ENCODE results near the gene PSMD5.
"Not testable (repeated sequence)": the region's sequence is repeated elsewhere in the genome, so short reads cannot be mapped to it uniquely, and the experiment has no call there.

The PSMD5 gene

DNA sequence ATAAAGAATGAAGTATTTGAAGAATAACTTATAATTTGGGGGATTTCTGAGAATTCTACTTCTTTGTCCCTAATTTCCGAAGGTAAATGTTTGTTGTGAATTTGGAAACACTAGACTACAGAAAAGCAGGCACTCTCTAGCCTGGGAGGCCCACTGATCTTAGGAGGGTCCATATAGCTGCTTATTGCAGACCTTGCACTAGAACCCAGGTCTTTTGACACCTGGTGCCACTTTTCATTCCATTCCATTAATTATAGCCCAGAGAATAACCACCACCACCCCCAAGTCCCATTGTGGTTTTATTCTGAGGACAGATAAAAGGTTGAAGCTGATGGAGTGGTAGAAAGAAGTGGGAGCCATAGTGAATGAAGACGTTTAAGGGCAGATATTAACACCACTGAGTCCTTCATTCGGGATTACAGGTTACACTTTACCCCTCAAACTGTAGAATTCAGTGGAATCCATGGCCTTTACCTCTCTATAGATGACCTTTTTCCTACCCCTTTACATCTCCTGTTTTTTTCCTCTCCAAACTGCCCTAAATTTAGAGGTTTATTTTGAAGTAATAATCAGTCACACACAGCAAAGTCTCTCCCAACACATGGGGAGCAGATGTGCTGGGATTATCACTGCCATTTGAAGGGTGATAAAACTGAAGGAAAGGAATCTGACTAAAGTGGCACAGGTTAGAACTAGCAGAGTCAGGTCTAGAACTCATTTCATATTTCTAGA, 12.0 kb upstream of the PSMD5 start:
- no peak for DNase-seq

DNA sequence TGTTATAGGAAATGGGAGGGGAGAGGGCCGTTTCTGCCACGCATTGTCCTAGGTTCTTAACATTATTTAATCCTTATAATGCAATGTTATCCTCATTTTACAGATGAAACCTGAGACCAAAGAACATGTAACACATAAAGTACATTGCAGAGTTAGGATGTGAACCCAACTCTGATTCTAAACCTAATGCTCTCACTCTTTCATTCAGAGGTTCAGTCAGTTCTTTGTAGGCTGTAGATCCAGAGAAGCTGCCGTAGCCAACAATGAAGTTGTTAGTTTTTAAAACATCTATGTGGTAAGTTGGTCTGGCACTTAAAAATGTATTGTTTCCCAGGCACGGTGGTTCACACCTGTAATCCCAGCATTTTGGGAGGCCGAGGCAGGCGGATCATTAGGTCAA, 10.5 kb upstream of the PSMD5 start:
- no peak for DNase-seq

DNA sequence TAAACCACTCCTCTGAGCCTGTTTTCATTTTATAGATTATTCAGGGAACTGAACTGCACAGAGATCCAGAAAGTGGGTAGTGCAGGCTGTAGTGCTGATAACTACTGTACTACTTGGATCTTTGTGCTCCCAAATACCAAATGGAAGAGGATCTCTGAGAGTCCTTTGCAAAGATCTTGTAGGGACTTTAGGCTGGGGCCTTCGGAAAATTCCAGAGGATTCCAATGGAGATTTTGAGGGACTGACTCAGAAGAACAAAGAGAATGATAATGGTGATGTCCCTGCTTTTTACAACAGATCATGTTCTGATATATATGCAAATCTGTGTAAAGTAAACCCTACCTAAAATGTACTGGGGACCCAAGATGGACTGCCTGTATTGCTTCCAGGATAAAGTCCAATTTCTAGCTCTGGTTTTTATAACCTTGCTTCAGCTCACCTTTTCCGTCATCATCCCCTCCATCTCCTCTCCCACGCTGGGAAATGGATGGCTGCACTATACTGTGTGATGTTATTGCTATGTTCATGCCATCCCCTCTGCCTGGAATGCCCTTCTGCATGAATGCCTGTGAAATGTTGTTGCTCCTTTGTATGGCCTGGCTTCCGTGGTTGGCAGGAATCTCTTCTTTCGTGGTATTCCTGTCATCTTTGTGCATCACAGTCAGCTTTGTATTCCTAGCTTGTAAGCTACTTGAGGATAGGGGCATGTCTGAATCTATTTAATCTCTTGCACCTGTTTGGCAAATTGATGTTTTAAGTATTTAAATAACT, 9.7 kb upstream of the PSMD5 start:
- DNase-seq: peak in 1 of 2 experiments; percentile 15

DNA sequence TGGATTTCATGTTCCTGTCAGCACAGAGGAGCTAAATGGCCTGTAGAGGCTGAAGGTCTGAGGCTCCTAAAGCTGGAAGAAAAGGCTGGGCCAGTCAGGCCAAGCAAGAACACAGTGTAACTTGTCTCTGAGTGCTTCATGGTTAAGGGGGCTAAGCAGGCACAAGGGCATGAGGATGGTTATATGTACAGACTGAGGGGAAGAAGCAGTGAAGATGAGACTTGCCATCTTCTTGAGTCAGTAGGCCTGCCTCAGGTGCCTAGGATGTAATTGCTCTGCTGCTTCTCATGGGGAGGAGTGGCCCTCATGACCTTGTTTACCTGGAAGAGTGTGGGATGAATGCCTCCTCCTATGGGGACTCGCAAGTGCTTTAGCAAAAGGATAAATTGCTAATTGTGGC, 8.7 kb upstream of the PSMD5 start:
- DNase-seq: no peak

DNA sequence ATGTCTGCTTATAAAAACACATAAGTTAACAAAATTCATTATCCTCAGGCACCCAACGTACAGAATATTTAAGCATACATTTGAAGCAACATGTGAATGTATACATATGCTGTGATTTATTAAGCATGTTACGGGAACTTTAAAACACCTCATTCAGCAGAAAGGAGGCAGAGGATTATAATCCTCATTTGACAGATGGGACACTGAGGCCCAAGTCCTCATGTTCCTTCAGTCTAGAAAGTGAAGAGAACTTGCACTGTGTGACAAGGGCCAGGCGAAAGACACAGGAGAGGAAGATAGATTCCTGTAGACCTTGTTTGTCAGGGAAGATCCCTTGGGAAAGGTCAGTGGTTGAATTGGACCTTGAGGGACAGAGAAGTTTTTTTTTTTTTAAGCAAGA, 7.6 kb upstream of the PSMD5 start:
- no peak for DNase-seq

DNA sequence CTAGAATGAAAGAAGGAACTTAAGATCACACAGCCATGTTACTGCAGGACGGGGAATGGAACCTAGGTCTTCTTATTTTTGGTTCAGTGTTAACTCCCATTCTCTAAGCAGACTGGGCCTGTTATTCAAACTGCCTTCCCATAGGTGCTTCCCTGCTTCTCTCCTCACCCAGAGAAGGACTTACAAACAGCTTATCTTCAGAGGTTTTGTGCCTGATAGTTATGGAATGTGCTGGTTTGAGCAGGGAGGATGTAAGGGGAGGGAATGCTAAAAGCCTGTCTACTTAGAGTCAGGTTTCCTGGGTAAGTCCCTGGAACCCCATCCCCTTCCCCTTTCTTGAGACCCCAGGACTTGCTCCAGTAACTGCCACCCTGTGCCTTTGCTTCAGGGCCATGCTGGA, 4.2 kb upstream of the PSMD5 start:
- DNase-seq: no peak

DNA sequence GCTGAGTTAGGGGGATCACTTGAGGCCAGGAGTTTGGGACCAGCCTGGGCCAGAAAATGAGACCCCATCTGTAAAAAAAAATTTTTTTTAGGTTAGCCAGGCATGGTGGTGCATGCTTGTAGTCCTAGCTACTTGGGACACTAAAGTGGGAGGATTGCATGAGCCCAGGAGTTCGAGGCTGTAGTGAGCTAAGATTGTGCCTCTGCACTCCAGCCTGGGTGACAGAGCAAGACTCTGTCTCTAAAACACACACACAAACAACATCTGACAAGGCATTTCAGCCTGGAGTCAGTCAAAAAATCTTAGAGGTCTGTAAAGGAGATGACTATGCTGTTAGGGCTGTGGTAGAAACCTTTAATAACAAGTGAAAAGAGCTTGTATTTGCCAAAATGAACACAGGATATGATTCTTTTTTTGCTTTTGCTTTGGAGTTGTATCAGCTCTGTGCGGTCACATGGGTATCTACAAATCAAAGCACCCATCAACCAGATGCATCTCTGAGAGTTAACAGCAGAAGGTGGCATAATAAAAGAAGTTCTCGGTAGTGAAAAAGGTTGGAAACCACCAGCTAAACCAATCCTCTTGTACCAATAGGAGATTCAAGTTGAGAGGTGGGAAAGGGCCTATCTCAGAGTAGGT, 3.6 kb upstream of the PSMD5 start:
- no peak for DNase-seq

DNA sequence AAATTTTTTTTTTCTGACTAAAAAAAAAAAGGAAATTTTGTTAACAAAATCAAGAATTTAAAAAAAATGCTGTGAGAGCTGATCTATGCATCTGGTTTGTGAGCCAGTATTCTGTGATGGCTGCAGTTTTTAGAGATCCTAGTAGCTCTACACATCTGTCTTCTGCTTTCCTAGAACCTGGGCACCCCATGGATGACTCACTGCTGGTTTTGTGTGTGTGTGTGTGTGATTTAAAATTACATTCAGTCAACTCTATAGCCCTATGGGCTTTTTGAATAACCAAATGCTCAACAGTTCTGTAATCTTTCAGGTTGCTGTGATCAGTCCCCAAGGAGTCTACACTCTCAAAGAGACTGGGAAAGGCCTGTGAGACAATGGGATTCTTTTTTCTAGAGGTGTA, 2.5 kb upstream of the PSMD5 start:
- DNase-seq: no peak

DNA sequence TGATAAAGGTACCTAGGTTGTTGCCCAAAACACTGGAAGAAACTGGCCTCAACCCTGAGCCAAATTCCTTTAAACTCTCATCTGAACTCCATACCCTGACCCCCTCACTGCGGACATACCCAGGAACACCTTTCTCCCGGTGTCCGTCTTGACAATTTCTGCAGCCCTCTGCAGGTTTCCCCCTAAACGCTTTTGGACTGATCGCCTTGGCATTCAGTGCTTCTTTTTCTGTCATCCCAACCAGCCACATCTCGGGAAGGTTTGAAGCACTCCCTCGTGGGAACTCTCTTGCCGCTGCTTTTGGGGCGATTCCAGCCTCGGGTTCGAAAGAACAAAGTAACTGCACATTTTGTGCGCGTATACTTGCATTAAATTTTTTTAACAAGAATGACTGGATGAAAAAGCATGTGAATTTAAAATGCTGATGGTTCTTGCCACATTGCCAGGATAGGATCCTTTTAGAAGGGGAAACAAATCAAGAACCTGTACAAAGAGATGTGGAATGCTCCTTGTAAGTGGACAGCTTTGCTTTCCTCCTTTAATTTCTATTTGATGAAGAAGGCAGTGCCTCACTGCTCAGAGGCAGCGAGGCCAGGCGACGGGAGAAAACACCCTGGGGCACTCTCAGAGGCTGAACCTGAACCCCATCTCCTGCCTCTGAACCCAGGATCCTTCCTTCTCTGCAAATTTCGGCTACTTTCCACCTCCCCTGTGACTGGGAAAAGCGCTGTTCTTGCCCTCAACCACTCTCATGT, 615 bp downstream of the PSMD5 start:
- no peak for DNase-seq

DNA sequence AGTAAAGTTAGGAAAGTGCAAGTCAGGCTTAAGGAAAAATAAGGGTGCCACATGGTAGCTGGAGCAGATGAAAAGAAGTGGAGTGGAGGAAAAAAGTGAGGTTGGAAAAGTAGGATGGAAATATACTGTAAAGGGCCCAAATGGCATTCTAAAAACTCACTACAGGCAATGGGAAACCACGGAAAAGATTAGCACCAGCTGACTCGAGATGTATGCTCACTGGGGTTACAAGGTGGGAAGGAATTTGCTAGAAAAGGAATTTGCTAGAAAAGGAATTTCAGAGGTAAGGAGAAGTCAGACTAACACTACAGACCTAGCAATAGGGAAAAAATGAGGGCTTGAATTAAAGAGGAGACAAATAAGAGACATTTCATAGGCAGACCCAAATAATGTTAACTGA, 3.6 kb downstream of the PSMD5 start:
- no peak for DNase-seq

DNA sequence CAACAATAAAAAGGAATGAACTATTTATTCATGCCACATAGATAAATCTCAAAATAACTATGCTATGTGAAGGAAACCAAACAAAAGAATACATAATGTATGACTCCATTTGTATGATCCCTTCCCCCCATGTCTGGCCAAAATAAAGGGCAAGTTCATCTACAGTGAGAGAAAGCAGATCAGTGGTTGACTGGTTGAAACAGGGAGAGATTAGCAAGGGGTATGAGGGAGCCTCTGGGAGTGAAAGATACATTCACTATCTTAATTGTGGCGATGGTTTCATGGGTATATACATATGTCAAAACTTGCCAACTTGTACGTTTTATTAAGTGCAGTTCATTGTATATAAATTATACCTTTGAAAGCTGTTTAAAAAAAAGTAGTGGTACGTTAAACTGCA, 4.8 kb downstream of the PSMD5 start:
- no peak for DNase-seq

DNA sequence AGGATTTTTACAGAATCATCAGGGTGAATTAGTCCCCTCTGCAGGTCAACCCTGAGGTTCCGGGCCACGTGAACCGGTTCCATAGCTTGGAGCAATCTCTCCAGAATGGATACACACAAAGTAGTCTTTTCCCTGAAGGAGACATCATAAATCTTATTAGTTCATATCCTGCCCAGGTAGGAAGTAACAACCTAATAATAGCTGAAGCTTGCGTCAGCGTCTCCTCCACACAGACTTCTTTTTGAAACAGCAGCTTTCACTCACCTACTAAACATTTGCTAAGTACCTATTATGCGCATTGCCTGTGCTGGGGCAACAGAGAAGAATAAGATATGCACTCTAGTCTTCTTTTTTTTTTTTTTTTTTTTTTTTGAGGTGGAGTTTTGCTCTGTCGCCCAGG, 9.4 kb downstream of the PSMD5 start:
- no peak for DNase-seq

DNA sequence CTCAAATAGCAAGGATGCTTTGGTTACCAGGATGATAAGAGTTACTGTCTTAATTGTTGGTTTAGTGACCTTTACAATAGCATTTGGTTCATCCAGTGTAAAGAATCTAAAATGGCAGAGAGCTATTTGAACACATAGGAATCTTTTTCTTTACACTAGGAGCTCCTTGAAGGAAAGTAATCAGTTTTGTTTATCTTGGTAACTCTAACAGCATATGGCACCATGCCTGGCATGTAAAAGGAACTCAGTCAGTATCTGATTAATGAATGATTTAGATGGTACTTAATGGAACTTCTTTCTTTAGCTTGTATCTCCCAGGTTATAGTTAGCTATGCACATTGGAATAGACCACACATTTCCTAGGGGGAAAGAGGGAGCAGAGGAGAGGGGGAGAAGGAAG, 9.9 kb downstream of the PSMD5 start:
- no peak for DNase-seq

DNA sequence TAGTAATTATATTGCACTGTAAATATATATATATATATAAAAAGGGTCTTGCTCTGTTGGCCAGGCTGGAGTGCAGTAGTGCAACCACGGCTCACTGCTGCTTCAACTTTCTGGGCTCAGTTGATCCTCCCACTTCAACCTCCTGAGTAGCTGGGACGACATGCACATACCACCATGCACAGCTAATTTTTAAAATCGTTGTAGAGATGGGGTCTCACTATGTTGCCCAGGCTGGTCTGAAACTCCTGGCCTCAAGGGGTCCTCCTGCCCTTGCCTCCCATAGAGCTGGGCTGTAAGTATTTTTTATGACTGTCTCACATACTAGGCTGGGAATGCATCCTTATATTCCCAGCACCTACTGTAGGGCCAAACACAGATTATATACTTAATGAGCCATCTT, 11.9 kb downstream of the PSMD5 start:
- DNase-seq: no peak

DNA sequence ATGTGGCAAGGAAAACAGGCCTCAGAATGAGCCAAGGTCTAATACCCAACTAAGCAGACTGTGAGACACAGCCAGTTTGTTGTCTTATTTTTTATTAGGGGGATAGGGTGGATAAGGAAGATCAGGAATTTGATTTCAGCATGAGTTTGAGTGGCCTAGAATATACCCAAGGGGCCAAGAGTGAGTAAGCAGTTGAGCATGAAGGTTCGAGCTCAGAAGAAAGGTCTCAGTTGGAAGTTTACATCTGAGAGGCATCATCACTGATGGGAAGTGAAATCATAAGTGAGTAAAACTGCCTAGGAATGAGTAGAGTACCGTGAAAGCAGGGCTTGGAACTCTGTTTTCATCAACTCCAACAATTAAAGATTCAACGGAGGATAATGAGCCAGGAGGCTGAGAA, 12.6 kb downstream of the PSMD5 start:
- DNase-seq: no peak

DNA sequence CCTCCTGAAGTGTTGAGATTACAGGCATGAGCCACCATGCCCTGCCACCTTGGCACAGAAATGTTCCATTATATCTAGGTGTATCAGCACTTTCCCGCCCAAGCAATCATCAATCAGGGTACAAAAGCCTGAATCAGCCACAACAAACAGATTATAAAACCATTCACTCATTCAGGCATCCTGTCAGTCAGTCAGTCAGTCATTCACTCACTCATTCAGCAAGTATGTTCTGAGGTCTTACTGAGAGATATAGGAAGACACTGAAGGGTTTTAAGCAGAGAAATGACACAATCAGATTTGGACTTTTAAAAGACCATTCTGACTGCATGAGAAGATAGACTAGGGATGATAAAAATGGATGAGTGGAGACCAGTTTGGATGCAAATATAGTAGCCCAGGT, 13.1 kb downstream of the PSMD5 start:
- DNase-seq: no peak

DNA sequence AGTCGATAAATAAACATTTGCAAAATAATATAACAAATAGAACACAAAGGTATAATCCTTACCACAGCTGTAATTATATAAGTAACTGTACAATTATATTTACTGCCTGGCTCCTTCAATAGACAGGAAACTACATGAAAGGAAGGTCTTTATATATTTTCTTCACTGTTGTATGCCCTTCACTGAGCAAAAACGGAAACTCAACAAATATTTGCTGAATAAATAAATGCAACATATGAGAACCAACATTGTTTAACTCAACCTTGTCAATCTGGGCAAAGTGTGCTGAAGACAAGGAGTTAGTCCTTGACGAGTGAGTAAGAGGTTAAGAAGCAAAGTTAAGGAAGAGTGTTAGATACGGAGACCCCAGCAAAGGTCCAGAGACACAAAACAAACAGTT, 22.6 kb downstream of the PSMD5 start:
- no peak for DNase-seq

DNA sequence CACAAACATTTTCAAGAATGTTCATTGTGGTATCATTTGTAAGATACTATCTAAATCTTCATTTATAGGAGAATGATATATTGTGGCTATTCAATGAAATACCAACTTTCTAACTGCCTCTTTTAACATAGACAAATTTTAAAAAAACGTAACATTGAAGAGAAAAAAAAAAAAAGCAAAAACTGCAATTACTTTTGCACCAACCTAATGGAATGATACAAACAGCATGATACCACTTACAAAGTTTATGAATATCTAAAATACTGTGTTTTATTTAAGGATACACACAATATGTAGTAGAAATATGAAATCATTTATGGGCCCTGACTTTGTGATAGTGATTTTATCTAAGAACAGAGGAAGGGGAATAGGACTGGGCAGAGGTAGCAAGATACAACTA, 24.1 kb downstream of the PSMD5 start:
- DNase-seq: no peak

DNA sequence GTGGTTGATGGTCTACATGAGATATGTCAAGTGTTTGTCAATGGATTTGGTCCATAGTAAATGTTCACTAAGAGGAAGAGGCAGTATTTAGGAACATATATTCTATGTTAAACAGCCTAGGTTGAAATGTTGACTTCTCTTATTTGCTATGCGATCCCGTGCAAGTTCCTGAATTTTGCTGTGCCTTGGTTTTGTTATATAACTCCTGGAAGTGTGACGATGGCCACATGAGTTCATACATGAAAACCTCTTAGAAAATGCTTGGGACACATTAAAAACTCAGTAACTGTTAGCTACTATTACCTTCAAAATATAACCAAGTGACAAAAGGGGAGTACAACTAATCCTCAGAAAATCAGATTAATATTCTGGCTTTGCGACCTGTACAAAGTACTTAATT, 27.6 kb downstream of the PSMD5 start:
- DNase-seq: no peak

DNA sequence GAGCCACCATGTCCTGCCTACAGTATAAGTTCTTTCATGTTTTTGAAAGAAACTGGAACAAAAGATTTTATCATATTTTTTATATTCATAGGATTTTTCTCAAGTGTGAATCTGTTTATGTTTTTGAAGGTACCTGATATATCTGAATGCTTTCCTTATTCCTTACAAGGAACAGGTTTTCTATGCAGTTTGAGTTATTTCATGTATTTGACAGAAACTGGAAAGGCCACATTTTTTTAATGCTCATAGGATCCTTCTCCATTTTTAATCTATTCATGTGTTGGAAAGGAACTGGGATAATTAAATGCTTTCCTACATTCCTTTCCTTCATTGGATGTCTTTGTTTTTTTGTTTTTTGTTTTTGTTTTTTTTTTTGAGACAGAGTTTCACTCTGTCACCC, 33.8 kb downstream of the PSMD5 start:
- no peak for DNase-seq

DNA sequence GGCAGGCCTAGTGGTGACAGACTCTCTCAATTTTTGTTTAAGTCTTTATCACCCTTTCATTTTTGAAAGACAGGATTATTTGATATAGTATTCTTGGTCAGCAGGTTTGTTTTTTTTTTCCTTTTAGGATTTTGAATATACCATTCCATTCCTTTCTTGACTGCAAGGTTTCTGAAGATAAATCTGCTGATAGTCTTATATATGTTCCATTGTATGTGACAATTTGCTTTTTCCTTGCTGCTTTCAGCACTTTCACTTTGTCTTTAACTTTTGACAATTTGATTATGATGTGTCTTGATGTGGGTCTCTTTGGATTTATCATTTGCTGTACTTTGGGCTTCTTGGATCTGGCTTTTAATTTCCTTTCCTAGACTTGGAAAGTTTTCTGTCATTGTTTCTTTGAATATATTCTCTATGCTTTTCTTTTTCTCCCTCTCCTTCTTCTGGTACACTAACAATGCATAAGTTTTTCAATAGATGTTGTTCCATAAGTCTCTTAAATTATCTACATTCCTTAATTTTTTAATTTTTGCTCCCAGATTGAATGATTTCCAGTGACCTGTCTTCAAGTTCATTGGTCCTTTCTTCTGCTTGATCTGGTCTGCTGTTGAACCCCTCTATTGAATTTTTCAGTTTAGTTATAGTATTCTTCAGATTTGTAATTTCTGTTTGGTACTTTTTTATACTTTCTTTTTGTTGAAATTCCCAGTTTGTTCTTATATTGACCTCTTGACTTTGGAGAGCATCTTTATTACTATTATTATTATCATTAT, 34.9 kb downstream of the PSMD5 start:
- DNase-seq: no peak

DNA sequence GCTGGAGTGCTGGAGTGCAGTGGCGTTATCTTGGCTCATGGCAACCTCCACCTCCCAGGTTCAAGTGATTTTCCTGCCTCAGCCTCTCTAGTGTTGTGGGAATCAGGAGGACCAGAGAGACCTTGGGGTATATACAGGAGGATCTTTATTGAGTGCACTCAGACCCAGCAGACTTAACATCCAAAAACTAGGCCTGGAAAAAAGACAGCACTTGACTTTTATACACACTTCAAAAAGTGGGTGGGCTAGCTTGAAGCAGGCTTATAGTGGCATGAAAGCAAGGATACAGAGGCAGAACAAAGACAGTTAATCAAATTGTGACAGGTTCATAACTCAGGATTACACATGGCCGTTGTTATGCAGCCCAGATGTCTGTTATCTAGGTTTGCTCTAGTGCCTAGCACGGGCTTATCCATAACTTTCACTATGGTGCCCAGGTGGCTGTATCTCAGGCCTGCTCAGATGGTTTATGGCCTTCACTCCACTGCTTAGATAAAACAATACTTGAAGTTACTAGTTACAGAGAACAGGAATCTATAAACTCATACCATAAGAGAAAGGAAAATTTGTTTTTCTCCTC, 37.8 kb downstream of the PSMD5 start:
- DNase-seq: not testable (repeated sequence)
